Hepatocyte (in vitro differentiated cells): ENCODE results near the gene ABCF2. TPM values are rescaled to one million over a fixed set of nuclear protein-coding genes. Genes with fewer than 3 reads are reported as not detected.

Source experiments
- DNase-seq: peaks from one replicate; pipeline ENCODE4 v3.0.0-alpha.2; 2016; ENCODE audit warnings: low spot score
- H2AFZ ChIP-seq: fragments of 200-600 bp; sonication (generic); 2 replicates; pipeline ENCODE4 v1.6.0; 2016; ENCODE audit warnings: antibody characterized with exemption, mild to moderate bottlenecking
- H3K27ac ChIP-seq: fragments of 200-600 bp; sonication (generic); 2 replicates; pipeline ENCODE4 v1.5.1; 2016; ENCODE audit warnings: mild to moderate bottlenecking
- H3K27me3 ChIP-seq: fragments of 200-600 bp; sonication (generic); 2 replicates; pipeline ENCODE4 v1.6.1; 2016
- H3K36me3 ChIP-seq: fragments of 200-600 bp; sonication (generic); replicated peaks from 2 replicates; pipeline ENCODE4 v1.5.1; 2016; ENCODE audit warnings: low read depth; ENCODE audit not compliant: insufficient read depth
- H3K4me1 ChIP-seq: fragments of 200-600 bp; sonication (generic); 2 replicates; pipeline ENCODE4 v1.5.1; 2016; ENCODE audit warnings: mild to moderate bottlenecking, moderate library complexity; ENCODE audit not compliant: insufficient read depth
- H3K4me2 ChIP-seq: fragments of 200-600 bp; sonication (generic); 2 replicates; pipeline ENCODE4 v1.6.0; 2016
- H3K4me3 ChIP-seq: fragments of 200-600 bp; sonication (generic); 2 replicates; pipeline ENCODE4 v1.5.1; 2016; ENCODE audit warnings: mild to moderate bottlenecking
- H3K79me2 ChIP-seq: fragments of 200-600 bp; sonication (generic); 2 replicates; pipeline ENCODE4 v1.6.0; 2017; ENCODE audit warnings: mild to moderate bottlenecking
- H3K9me2 ChIP-seq: fragments of 200-600 bp; sonication (generic); replicated peaks from 2 replicates; pipeline ENCODE4 v1.6.0; 2017; ENCODE audit warnings: mild to moderate bottlenecking; ENCODE audit not compliant: insufficient read depth
- H3K9me3 ChIP-seq: fragments of 200-600 bp; sonication (generic); 2 replicates; pipeline ENCODE4 v1.5.1; 2016; ENCODE audit warnings: low read depth, mild to moderate bottlenecking
- H4K20me1 ChIP-seq: fragments of 200-600 bp; sonication (generic); 2 replicates; pipeline ENCODE4 v1.6.0; 2016; ENCODE audit warnings: mild to moderate bottlenecking; ENCODE audit not compliant: insufficient read depth, poor library complexity, severe bottlenecking
- CTCF ChIP-seq: fragments of 200-600 bp; sonication (generic); IDR thresholded peaks from 2 replicates; pipeline ENCODE4 v1.5.1; 2016; ENCODE audit warnings: antibody characterized with exemption, mild to moderate bottlenecking; ENCODE audit not compliant: poor library complexity
- EZH2 ChIP-seq: fragments of 200-600 bp; sonication (generic); IDR thresholded peaks from 2 replicates; pipeline ENCODE4 v1.6.1; 2016; ENCODE audit warnings: antibody characterized with exemption, mild to moderate bottlenecking, borderline replicate concordance
- EZH2phosphoT487 ChIP-seq: fragments of 200-600 bp; sonication (generic); IDR thresholded peaks from one replicate; pipeline ENCODE4 v1.6.1; 2018; ENCODE audit warnings: antibody characterized with exemption, mild to moderate bottlenecking, low read depth, moderate library complexity; ENCODE audit not compliant: unreplicated experiment, severe bottlenecking
- WGBS: methylation state at CpG from one replicate; pipeline ENCODE4 v1.1.6; 2016; ENCODE audit warnings: low lambda C conversion rate; ENCODE audit errors: missing lambda C conversion rate; 5-methylcytosine and 5-hydroxymethylcytosine counted together
- polyA plus RNA-seq: library from polyadenylated mRNA; unstranded; fragments of >200 nt; fragmentation: Nextera tagmentation; extraction: Ambion mirVana; gene quantifications from 2 replicates; pipeline ENCODE4 v1.2.1, GENCODE V29; 2016
- total RNA-seq: library from RNA; depleted of rRNA; stranded (reverse); fragments of >200 nt; gene quantifications from 2 replicates; pipeline ENCODE4 v1.2.3, GENCODE V29; 2014

Gene ABCF2
- total and polyA plus RNA-seq, 2 experiments from 2014 or later = 25.6 to 35.3 TPM

DNA sequence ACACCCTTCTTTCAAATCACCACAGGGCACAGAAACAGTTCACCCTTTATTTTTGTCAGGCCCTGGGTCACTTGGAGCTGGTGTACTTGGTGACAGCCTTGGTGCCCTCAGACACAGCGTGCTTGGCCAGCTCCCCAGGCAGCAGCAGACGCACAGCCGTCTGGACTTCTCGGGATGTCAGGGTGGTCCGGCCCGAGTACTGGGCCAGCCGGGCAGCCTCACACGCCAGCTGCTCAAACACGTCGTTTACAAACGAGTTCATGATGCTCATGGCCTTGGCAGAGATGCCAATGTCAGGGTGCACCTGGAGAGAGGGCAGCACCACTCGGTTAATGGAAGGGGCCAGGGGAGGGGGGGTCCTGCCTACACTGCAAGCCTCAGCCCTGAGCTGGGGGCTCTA, 19.2 kb downstream of the ABCF2 start:
- no peaks in the 10 kb centered on the region for H3K36me3 ChIP-seq
- no peaks in the 10 kb centered on the region for H3K9me2 ChIP-seq
- H3K4me1 ChIP-seq = no peaks in the 10 kb centered on the region
- no peak for TF ChIP-seq EZH2phosphoT487
- TF ChIP-seq CTCF = no peak
- TF ChIP-seq EZH2 = no peak
- no peaks in the 10 kb centered on the region for H3K27me3 ChIP-seq
- WGBS = 86% methylated on average over 12 of the region's 12 CpGs
- DNase-seq = no peak
- H3K4me3 ChIP-seq = no peak overlapping the region
- no peaks in the 10 kb centered on the region for H4K20me1 ChIP-seq
- H2AFZ ChIP-seq = no peak overlapping the region
- no peaks in the 10 kb centered on the region for H3K79me2 ChIP-seq
- H3K9me3 ChIP-seq = no peaks in the 10 kb centered on the region
- H3K4me2 ChIP-seq = no peak overlapping the region
- no peak overlapping the region for H3K27ac ChIP-seq

GRCh38 chr7:151207315-151207714, 19.7 kb downstream of the ABCF2 start:
- no peak overlapping the region for H3K4me2 ChIP-seq
- H2AFZ ChIP-seq = no peak overlapping the region
- H3K9me3 ChIP-seq = no peaks in the 10 kb centered on the region
- no peaks in the 10 kb centered on the region for H3K79me2 ChIP-seq
- TF ChIP-seq EZH2phosphoT487 (no peak), EZH2 (no peak), CTCF (no peak)
- no peaks in the 10 kb centered on the region for H3K27me3 ChIP-seq
- WGBS = 78% methylated on average over 9 of the region's 9 CpGs
- no peaks in the 10 kb centered on the region for H3K4me1 ChIP-seq
- DNase-seq = no peak
- H4K20me1 ChIP-seq = no peaks in the 10 kb centered on the region
- H3K9me2 ChIP-seq = no peaks in the 10 kb centered on the region
- no peak overlapping the region for H3K27ac ChIP-seq
- H3K36me3 ChIP-seq = no peaks in the 10 kb centered on the region
- H3K4me3 ChIP-seq = no peak overlapping the region

DNA sequence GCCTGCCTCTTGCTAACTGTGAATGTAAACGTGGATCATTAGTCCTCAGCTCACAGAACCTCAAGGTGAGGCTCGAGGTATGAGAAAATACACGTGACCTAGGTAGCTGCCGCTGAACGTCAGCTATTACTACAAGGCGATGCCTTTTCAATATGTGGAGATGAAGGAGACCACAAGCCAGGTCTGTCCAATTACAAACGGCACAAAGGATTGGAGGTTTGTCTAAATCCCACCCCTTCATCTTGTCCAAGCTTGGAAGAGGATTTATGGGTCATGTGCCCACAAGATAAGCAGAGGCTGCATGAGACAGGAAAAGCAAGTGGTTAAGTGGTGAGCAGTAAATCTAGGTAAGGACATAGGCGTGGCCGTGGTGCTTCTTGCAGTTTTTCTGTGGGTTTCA, 20.1 kb downstream of the ABCF2 start:
- WGBS = 70% methylated on average over 9 of the region's 9 CpGs

More for the DNA sequence above, 20.1 kb downstream of the ABCF2 start:
- no peaks in the 10 kb centered on the region for H3K27me3 ChIP-seq
- H3K4me2 ChIP-seq = no peak overlapping the region
- no peaks in the 10 kb centered on the region for H3K79me2 ChIP-seq
- no peaks in the 10 kb centered on the region for H3K4me1 ChIP-seq
- H3K36me3 ChIP-seq = no peaks in the 10 kb centered on the region
- H3K9me2 ChIP-seq = no peaks in the 10 kb centered on the region
- no peaks in the 10 kb centered on the region for H3K9me3 ChIP-seq
- H3K27ac ChIP-seq = no peak overlapping the region
- TF ChIP-seq EZH2 = no peak
- TF ChIP-seq EZH2phosphoT487 = no peak
- no peak for TF ChIP-seq CTCF
- H3K4me3 ChIP-seq = no peak overlapping the region
- DNase-seq = no peak
- H2AFZ ChIP-seq = no peak overlapping the region
- H4K20me1 ChIP-seq = no peaks in the 10 kb centered on the region
